Measurements from ENCODE around the gene GATD1.

Gene GATD1

DNA sequence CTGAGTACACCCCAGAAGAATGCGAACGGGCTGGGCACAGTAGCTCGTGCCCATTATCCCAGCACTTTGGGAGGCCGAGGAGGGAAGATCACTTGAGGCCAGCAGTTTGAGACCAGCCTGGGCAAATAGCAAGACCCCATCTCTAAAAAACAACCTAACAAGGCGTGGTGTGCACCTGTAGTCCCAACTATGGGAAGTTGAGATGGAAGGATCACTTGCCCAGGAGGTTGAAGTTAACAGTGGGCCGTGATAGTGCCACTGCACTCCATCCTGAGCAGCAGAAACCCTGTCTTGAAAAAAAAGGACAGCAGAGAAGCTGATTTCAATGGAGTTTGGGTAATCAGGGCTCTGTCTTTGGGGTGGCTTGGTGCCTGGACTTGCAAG is 35.8 kb upstream of the GATD1 start:
- no peak for DNase-seq (ENCODE audit: low read depth, low spot score)
- no peak overlapping the region for H3K4me3 ChIP-seq (ENCODE audit: low read depth, low read length)
- ChIA-PET CTCF (no interaction called here), POLR2A (no interaction called here)
- TF ChIP-seq, protein P1, sequence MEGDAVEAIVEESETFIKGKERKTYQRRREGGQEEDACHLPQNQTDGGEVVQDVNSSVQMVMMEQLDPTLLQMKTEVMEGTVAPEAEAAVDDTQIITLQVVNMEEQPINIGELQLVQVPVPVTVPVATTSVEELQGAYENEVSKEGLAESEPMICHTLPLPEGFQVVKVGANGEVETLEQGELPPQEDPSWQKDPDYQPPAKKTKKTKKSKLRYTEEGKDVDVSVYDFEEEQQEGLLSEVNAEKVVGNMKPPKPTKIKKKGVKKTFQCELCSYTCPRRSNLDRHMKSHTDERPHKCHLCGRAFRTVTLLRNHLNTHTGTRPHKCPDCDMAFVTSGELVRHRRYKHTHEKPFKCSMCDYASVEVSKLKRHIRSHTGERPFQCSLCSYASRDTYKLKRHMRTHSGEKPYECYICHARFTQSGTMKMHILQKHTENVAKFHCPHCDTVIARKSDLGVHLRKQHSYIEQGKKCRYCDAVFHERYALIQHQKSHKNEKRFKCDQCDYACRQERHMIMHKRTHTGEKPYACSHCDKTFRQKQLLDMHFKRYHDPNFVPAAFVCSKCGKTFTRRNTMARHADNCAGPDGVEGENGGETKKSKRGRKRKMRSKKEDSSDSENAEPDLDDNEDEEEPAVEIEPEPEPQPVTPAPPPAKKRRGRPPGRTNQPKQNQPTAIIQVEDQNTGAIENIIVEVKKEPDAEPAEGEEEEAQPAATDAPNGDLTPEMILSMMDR (IDR thresholded peaks at IDR 0.05; ENCODE audit: insufficient read depth, low read length, missing control alignments): no peak

DNA sequence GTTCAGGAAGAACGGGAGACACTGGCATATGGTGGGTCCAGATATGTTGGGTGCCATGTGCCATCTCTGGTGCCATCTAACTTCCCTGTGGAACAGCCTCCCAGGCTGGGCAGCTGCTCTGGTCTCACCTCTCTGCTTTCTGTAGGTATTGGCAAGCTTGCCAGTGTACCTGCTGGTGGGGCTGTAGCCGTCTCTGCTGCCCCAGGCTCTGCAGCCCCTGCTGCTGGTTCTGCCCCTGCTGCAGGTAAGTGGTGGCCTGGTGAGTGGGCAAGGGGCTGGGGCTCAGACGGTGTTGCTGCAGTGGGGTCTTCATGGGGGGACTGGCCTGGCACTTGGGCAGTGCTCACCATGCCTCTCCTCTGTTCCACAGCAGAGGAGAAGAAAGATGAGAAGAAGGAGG is 35.1 kb upstream of the GATD1 start:
- ChIA-PET CTCF (interaction anchor here (0.9 kb wide), 1 partner anchor 15 kb away, joined by 3 read pairs; no protein-coding TSS in a partner anchor), POLR2A (interaction anchor here (1.1 kb wide), 1 partner anchor 18 kb away, joined by 3 read pairs; no protein-coding TSS in a partner anchor)
- no peak for DNase-seq (ENCODE audit: low read depth, low spot score)
- H3K4me3 ChIP-seq (ENCODE audit: low read depth, low read length): no peak overlapping the region
- TF ChIP-seq, protein P1 (IDR thresholded peaks at IDR 0.05; ENCODE audit: insufficient read depth, low read length, missing control alignments): no peak

DNA sequence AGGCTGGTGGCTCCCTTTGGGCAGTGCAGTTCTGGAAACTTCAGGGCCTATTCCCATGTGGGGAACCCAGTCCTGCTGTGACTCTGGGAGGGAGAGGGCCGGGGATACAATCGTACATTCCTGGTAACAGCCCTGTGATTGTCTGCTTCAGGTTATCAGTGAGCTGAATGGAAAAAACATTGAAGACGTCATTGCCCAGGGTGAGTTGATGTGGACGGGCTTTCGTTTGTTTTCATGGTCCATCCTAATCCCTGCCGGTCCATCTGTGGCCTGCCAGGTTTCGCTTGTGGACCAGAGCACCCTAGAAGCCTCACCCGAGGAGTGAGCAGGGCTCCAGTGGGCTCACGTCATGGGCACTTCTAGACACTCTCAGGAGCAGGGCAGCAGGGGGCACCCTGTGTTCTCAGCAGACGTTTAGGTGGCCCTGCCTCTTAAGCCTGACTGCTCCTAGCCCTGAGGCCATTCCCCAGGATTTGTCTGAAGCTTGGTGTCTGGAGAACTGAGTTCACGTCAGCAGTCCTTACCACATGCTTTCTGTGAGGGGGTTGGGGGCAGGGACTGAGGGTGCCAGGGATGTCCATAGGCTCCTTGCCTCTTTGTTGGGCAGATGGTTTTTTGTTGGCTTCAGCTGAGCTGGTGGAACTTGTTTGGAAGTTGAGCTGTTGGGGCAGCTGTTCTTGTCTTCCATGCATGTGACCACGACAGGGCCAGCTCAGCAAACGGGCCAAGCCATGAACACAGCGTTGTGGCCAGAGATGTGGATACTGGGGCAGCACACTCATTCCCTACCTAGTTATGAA is 34.4 kb upstream of the GATD1 start:
- DNase-seq (ENCODE audit: low read depth, low spot score): no peak
- peak overlapping the region; percentile 89 for H3K4me3 ChIP-seq (ENCODE audit: low read depth, low read length)
- TF ChIP-seq, protein P1 (IDR thresholded peaks at IDR 0.05; ENCODE audit: insufficient read depth, low read length, missing control alignments): no peak
- POLR2A ChIA-PET: interaction anchor here (0.6 to 1.9 kb wide), 3 partner anchors 8 to 108 kb away, joined by 3 to 10 read pairs (median 4); partner anchors contain the start of gene PNPLA2
- CTCF ChIA-PET: interaction anchor here (0.7 to 0.9 kb wide), 2 partner anchors 14 to 27 kb away, joined by 3 read pairs; no protein-coding TSS in a partner anchor

DNA sequence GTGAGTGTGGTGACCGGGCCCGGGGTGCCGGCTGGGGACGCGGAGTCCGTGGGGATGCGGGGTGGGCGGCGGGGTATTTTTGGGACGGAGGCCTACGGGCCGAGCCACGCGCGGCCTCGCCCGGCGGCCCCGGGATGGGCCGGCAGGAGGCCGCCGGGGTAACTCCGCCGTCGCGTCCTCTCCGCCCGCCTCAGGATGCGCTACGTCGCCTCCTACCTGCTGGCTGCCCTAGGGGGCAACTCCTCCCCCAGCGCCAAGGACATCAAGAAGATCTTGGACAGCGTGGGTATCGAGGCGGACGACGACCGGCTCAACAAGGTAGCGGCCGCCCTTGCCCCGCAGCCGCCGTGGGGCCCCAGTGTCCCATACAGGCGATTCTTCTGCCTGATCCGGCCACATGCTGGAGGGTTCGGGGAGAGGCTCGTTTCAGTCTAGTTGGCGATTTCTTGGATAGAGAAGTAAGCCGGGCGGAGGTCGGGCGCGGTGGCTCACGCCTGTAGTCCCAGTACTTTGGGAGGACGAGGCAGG is 32.8 kb upstream of the GATD1 start:
- DNase-seq (ENCODE audit: low read depth, low spot score): no peak
- TF ChIP-seq, protein P1 (IDR thresholded peaks at IDR 0.05; ENCODE audit: insufficient read depth, low read length, missing control alignments): no peak
- peak overlapping the region; percentile 89 for H3K4me3 ChIP-seq (ENCODE audit: low read depth, low read length)
- ChIA-PET POLR2A (interaction anchor here (0.7 to 1.9 kb wide), 9 partner anchors 9 to 264 kb away, joined by 3 to 35 read pairs (median 4); partner anchors contain the start of genes PNPLA2 and TSPAN4), CTCF (no interaction called here)

DNA sequence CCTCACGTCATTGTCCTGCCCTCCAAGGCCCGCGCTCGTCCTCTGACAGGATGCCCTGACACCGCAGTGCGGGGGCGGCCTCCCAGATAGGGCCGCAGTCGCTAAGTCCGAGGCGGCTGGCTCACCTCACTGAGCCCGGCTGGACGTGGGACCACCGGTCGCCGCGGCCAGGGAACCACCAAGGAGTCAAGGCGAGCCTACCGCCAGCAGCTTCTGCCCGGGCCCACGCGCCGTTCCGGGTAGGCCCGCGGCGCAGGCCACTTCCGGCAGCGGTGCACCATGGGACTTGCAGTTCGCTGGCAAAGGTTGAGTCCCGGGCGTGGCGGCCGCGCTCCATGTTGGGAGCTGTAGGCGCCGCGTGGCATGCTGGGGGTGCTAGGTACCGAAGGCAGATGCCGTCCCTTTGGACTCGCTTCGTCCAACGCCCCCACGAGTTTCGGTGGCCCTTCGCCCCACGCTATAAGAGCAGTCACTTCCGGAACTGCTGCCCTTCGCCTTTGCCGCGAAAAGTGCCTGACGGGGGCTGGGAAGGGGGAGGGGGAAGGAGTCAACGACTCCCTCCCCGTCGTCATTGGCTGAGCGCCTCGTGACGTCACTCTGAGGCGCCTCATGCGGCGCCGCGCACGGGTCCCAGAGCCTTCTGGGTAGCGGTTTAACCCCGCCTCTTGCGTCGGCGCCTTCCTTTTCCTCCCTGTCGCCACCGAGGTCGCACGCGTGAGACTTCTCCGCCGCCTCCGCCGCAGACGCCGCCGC is 32.2 kb upstream of the GATD1 start, which contains the start of gene RPLP2:
Gene RPLP2, plus strand, starts transcription at position 681 of the 753 bp plus-strand sequence. CDS start 268 bp downstream, outside the sequence.
- TF ChIP-seq, protein P1 (IDR thresholded peaks at IDR 0.05; ENCODE audit: insufficient read depth, low read length, missing control alignments): no peak
- peak; percentile 71 for DNase-seq (ENCODE audit: low read depth, low spot score)
- POLR2A ChIA-PET: interaction anchor here (0.8 to 1.8 kb wide), 9 partner anchors 10 to 263 kb away, joined by 3 to 35 read pairs (median 4); partner anchors contain the start of genes CD151, PNPLA2 and TSPAN4
- peak within 1 kb of the TSS; percentile 89 for H3K4me3 ChIP-seq (ENCODE audit: low read depth, low read length)
- CTCF ChIA-PET: interaction anchor here (1.1 kb wide), 1 partner anchor 11 kb away, joined by 3 read pairs; no protein-coding TSS in a partner anchor
